Activated CD8-positive, alpha-beta memory T cell treated with anti-CD3 and anti-CD28 coated beads, Interleukin-2, amount 10 ng/mL, durations not matched to agents 7 days and 5 days (primary cell): Measurements from ENCODE around the gene BORCS6. TPM values are rescaled to one million over a fixed set of nuclear protein-coding genes. Genes with fewer than 3 reads are reported as not detected.
"Not testable (repeated sequence)": the region's sequence is repeated elsewhere in the genome, so short reads cannot be mapped to it uniquely, and the experiment has no call there.

Experiments used
- ATAC-seq: fragments of 150-1000 bp; cut with Tn5 transposase; one replicate; pipeline ENCODE4 v1.10.0; 2021; ENCODE audit warnings: moderate library complexity
- CTCF ChIA-PET: fragments of 350-600 bp; sonication (Branson Sonifier 250); formaldehyde crosslinking; loops from one replicate; lab custom pipeline; 2021; ENCODE audit warnings: antibody characterized with exemption; lab: Charles Lee
- DNase-seq: peaks from one replicate; pipeline ENCODE4 v3.0.0-alpha.2; 2020
- H3K27ac Mint-ChIP-seq: one replicate; pipeline ENCODE4 v1.8.0; 2021; ENCODE audit warnings: mild to moderate bottlenecking, mixed read lengths
- H3K27me3 Mint-ChIP-seq: one replicate; pipeline ENCODE4 v1.8.0; 2021; ENCODE audit warnings: mixed read lengths
- H3K36me3 Mint-ChIP-seq: one replicate; pipeline ENCODE4 v1.8.0; 2021; ENCODE audit warnings: mild to moderate bottlenecking, mixed read lengths
- H3K4me1 Mint-ChIP-seq: one replicate; pipeline ENCODE4 v1.8.0; 2021; ENCODE audit warnings: mixed read lengths
- H3K4me3 Mint-ChIP-seq: one replicate; pipeline ENCODE4 v1.8.0; 2021; ENCODE audit warnings: mild to moderate bottlenecking, moderate library complexity, mixed read lengths
- H3K9me3 Mint-ChIP-seq: one replicate; pipeline ENCODE4 v1.8.0; 2022; ENCODE audit warnings: low read depth, mixed read lengths
- total RNA-seq, 2 experiments: library from RNA; stranded (reverse); gene quantifications; one replicate each; pipeline ENCODE4 v1.2.3, GENCODE V29; 2021

The BORCS6 gene
- total RNA-seq, 2 experiments from 2014 or later, result 14.9 to 16.8 TPM

DNA sequence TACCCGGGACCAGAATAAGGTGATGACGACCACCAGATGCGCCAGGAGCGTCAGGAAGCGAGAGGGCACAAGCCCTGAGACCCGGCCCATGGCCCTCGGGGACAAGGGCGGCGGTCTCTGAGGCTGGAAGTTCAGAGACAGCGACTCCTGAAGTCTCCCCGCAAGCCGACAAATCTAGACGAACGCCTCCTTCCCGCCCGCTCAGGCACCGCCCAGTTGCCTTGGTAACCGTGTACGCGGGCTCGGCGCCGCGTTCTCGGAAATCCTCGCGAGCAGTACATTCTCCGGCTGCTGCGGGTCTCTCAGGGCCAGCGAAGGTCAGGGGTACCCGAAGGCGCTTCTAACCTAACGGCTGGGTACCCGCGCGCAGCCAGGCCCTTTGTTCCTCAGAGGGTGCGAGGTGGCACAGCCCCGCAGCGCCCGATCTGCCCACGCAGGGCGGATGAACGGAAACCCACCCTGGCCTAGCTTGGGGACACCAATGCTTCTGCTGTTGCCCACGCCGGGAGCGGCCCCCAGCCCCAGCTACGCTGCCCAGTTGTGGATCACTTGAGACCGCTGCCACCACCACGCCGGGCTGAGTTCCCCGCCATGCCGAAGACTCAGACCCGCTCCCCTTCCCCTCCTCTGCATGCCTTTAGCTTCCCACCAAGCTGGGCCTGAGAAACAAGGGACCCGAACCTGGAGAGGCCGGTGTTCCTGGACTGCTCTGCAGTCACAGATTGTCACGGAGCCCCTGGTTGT, 13.6 kb downstream of the BORCS6 start, which contains the start of gene TMEM107:
Gene TMEM107 (minus strand): TSS at position 184 of the 744 bp plus-strand sequence. CDS start 94 bp downstream, at position 90.
- Mint-ChIP-seq H3K4me3 (peak within 1 kb of the TSS; percentile 84), H3K27me3 (no peaks in the 10 kb centered on the region), H3K9me3 (no peaks in the 10 kb centered on the region), H3K27ac (peak within 1 kb of the TSS; percentile 87), H3K4me1 (peaks cover 43% of the 10 kb centered on the region), H3K36me3 (no peaks in the 10 kb centered on the region)
- CTCF ChIA-PET, result interaction anchor here (0.6 to 3.1 kb wide), 7 partner anchors 9 to 660 kb away, joined by 3 to 15 read pairs (median 4); partner anchors contain the start of gene BORCS6
- ATAC-seq (peak; percentile 63), DNase-seq (peak; percentile 93)

DNA sequence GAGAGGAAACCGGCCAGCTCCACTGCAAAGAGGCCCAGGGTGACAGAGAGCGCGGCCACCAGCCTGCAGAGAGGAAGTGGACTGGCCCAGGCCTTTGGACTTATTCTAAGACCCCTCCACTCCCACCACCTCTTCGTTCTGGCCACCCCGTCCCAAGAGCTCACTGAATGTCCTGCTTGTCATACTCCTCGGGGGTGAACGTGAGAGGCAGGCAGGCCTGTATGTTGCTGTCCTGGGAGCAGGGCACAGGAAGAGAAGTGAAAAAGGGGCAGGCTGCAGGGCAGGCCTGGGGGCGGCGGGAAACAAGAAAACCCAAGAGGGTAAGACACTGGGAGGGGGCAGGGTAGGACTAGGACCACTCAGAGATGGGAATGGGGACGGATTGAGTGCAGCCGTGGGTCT, 14.2 kb downstream of the BORCS6 start:
- CTCF ChIA-PET, result interaction anchor here (0.6 to 3.1 kb wide), 6 partner anchors 8 to 57 kb away, joined by 3 to 15 read pairs (median 4); no protein-coding TSS in a partner anchor
- no peaks in the 10 kb centered on the region for H3K36me3 Mint-ChIP-seq
- ATAC-seq (peak; percentile 1), DNase-seq (no peak)
- peak overlapping the region; percentile 84 for H3K4me3 Mint-ChIP-seq
- H3K27ac Mint-ChIP-seq, result peak overlapping the region; percentile 87
- no peaks in the 10 kb centered on the region for H3K9me3 Mint-ChIP-seq
- no peaks in the 10 kb centered on the region for H3K27me3 Mint-ChIP-seq
- H3K4me1 Mint-ChIP-seq, result peaks cover 41% of the 10 kb centered on the region

- H3K4me3 Mint-ChIP-seq, result peak overlapping the region; percentile 77
- CTCF ChIA-PET, result interaction anchor here (0.5 to 3.1 kb wide), 21 partner anchors 10 to 126 kb away, joined by 3 to 17 read pairs (median 4); partner anchors contain the start of genes ALOXE3, AURKB, PER1 and VAMP2
- no peak for DNase-seq
- no peaks in the 10 kb centered on the region for H3K9me3 Mint-ChIP-seq
- H3K27ac Mint-ChIP-seq, result peak overlapping the region; percentile 99
- H3K36me3 Mint-ChIP-seq, result no peaks in the 10 kb centered on the region
- H3K4me1 Mint-ChIP-seq, result peaks cover 41% of the 10 kb centered on the region
- H3K27me3 Mint-ChIP-seq, result no peaks in the 10 kb centered on the region
- ATAC-seq, result no peak
Measured at GRCh38 chr17:8173871-8174322, 16.1 kb downstream of the BORCS6 start.

GRCh38 chr17:8173056-8173870, 16.7 kb downstream of the BORCS6 start:
- ATAC-seq (peak; percentile 75), DNase-seq (peak; percentile 91)
- H3K9me3 Mint-ChIP-seq, result no peaks in the 10 kb centered on the region
- no peaks in the 10 kb centered on the region for H3K36me3 Mint-ChIP-seq
- CTCF ChIA-PET, result interaction anchor here (0.5 to 1.3 kb wide), 22 partner anchors 10 to 127 kb away, joined by 3 to 17 read pairs (median 4); partner anchors contain the start of genes ALOXE3, AURKB, PER1 and PFAS
- H3K4me3 Mint-ChIP-seq, result peak overlapping the region; percentile 77
- H3K27ac Mint-ChIP-seq, result peak overlapping the region; percentile 99
- H3K27me3 Mint-ChIP-seq, result no peaks in the 10 kb centered on the region
- H3K4me1 Mint-ChIP-seq, result peaks cover 41% of the 10 kb centered on the region

DNA sequence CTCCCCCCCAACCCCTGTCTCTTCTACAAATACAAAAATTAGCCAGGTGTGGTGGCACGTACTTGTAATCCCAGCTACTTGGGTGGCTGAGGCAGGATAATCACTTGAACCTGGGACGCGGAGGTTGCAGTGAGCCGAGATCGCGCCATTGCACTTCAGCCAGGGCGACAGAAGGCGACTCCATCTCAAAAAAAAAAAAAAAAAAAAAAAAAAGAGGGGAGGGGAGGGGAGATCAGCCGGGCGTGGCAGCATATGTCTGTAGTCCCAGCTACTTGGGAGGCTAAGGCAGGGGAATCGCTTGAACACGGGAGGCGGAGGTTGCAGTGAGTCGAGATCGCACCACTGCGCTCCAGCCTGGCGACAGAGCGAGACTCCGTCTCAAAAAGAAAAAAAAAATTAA, 19.8 kb downstream of the BORCS6 start:
- H3K4me3 Mint-ChIP-seq, H3K36me3 Mint-ChIP-seq, CTCF ChIA-PET, DNase-seq, H3K27me3 Mint-ChIP-seq, H3K9me3 Mint-ChIP-seq, H3K27ac Mint-ChIP-seq, ATAC-seq: not testable (repeated sequence)
- H3K4me1 Mint-ChIP-seq, result peaks cover 27% of the 10 kb centered on the region

DNA sequence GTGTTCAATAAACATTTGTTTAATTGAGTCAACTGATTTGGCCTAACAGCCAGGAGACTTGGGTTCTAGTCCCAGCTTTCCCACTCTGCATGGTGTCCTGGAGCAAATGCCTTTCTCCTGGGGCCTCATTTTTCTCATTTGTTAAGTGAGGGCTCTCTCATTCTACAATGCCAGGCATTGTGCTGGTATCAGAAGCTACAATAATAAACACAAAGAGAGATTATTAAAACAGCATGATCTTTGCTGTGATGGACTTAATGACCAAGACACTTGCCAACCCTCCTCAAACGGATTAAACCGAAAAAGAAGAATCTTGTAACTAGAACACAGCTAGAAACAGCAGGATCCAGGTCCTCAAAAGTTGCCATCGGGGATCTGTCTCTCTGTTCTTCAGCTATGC, 22.5 kb downstream of the BORCS6 start:
- Mint-ChIP-seq H3K27ac (no peak overlapping the region), H3K9me3 (no peaks in the 10 kb centered on the region), H3K36me3 (no peaks in the 10 kb centered on the region), H3K4me3 (no peak overlapping the region), H3K4me1 (peaks cover 26% of the 10 kb centered on the region), H3K27me3 (no peaks in the 10 kb centered on the region)
- no peak for ATAC-seq
- DNase-seq, result no peak
- CTCF ChIA-PET, result interaction anchor here (0.8 to 1.6 kb wide), 4 partner anchors 9 to 11 kb away, joined by 3 to 5 read pairs (median 4); partner anchors contain the start of gene TMEM107

- Mint-ChIP-seq H3K9me3 (no peaks in the 10 kb centered on the region), H3K27me3 (no peaks in the 10 kb centered on the region), H3K27ac (no peak overlapping the region), H3K36me3 (peaks cover 2% of the 10 kb centered on the region), H3K4me3 (no peak overlapping the region), H3K4me1 (peaks cover 26% of the 10 kb centered on the region)
- CTCF ChIA-PET, result interaction anchor here (1.0 to 1.6 kb wide), 2 partner anchors 8 to 10 kb away, joined by 3 to 5 read pairs; no protein-coding TSS in a partner anchor
- DNase-seq (no peak), ATAC-seq (no peak)
Measured at GRCh38 chr17:8166731-8167130, 23.2 kb downstream of the BORCS6 start.

- DNase-seq (peak; percentile 63), ATAC-seq (peak; percentile 13)
- H3K27me3 Mint-ChIP-seq, result no peaks in the 10 kb centered on the region
- CTCF ChIA-PET, result interaction anchor here (0.7 to 3.0 kb wide), 9 partner anchors 9 to 73 kb away, joined by 3 to 17 read pairs (median 4); partner anchors contain the start of gene PER1
- H3K4me3 Mint-ChIP-seq, result peak overlapping the region; percentile 79
- peaks cover 19% of the 10 kb centered on the region for H3K36me3 Mint-ChIP-seq
- peaks cover 43% of the 10 kb centered on the region for H3K4me1 Mint-ChIP-seq
- peak overlapping the region; percentile 99 for H3K27ac Mint-ChIP-seq
- H3K9me3 Mint-ChIP-seq, result no peaks in the 10 kb centered on the region
Measured at GRCh38 chr17:8164815-8165131, 25.2 kb downstream of the BORCS6 start.

DNA sequence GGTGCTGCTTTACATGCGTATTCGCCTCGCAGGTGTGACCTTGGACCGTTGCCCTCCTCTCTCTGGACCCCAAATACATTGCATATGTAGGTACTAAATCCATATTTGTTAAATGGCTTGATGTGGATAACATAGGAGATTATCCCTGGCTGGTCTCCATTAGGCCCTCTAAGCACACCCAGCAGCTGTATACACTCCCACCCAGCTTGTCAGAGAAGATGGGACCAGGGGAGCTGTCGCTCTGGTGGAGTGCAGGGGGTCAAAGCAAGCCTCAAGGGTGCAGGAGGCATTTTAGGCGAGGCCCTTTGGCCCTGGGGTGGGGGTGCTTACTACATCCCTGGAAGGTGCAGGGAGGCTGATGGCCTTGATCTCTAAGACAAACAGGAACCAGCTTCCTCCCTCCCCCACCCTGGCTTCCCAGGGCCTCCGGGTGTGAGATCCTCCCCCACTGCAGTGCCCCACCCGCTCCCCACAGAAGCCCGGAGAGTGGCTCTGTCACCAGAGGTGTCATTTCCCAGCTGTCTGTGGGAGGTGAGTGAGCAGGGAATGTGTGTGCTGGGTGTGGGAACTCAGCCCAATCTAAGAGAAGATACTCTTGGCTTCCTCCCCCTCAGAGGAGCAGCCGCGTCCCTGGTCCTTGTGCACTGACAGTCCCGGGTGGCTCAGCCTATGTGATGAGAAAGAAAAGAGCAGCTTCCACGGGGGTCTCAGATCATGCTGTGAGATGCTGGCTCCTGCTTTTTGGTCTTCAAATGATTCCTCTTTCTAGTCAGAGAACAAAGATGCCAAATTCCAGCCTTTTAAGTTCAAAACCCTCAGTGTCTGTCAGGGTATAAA, 25.8 kb downstream of the BORCS6 start:
- DNase-seq (peak; percentile 91), ATAC-seq (peak; percentile 59)
- Mint-ChIP-seq H3K27me3 (no peaks in the 10 kb centered on the region), H3K9me3 (no peaks in the 10 kb centered on the region), H3K36me3 (peaks cover 19% of the 10 kb centered on the region), H3K4me3 (peak overlapping the region; percentile 79), H3K4me1 (peaks cover 49% of the 10 kb centered on the region), H3K27ac (peak overlapping the region; percentile 99)
- CTCF ChIA-PET, result interaction anchor here (0.7 to 3.0 kb wide), 12 partner anchors 9 to 104 kb away, joined by 3 to 17 read pairs (median 3); partner anchors contain the start of gene PER1

DNA sequence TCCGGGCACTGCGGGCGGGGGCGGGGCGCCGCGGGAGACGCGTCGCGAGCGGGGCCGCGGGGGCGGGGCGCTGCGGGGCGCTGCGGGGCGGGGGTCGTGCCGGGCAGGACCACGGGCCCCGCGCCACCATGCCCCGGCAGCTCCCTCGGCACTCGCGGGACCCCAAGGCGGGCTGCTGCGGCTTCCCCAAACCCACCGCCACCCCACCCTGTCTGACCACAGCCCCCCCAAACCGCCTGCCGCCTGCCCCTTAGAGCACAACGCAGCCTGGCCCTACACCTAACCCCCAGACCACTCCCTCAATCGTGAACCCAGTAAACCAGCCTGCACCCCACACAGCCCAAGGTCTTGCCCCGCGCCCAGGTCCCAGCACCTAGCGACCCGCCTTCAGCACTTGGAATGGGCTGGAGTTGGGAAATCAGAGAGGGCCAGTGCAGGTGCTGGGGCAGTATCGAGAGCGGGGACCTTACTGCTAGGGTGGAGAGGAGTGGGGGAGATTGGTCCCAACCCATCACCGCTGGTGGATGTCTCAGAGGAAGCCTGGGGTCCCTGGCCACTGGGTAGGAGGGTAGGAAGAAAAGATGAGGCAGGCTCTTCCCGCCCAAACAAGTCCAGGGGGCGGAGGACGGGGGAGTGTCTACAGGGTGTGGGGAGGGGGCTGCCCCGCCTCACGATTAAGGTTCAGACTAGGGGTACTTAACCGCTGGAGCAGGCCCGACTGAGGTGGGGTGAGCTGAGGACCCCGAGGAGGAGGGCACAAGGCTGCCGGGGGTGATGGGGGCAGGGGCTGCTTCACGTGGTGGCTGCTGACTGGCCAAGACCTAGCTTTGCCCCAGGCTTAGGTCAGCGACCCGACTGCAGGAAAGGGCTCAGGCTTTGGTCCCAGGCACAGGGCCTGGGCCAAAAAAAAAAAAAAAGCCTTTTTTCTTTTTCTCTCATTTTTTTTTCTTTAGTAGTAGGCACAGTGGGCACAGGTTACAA, 26.7 kb downstream of the BORCS6 start:
- no peaks in the 10 kb centered on the region for H3K27me3 Mint-ChIP-seq
- H3K4me3 Mint-ChIP-seq, result peak overlapping the region; percentile 85
- DNase-seq (peak; percentile 58), ATAC-seq (peak; percentile 18)
- peaks cover 19% of the 10 kb centered on the region for H3K36me3 Mint-ChIP-seq
- peak overlapping the region; percentile 99 for H3K27ac Mint-ChIP-seq
- CTCF ChIA-PET, result interaction anchor here (0.5 to 7.9 kb wide), 11 partner anchors 10 to 103 kb away, joined by 3 to 92 read pairs (median 4); partner anchors contain the start of gene PER1
- peaks cover 56% of the 10 kb centered on the region for H3K4me1 Mint-ChIP-seq
- no peaks in the 10 kb centered on the region for H3K9me3 Mint-ChIP-seq

DNA sequence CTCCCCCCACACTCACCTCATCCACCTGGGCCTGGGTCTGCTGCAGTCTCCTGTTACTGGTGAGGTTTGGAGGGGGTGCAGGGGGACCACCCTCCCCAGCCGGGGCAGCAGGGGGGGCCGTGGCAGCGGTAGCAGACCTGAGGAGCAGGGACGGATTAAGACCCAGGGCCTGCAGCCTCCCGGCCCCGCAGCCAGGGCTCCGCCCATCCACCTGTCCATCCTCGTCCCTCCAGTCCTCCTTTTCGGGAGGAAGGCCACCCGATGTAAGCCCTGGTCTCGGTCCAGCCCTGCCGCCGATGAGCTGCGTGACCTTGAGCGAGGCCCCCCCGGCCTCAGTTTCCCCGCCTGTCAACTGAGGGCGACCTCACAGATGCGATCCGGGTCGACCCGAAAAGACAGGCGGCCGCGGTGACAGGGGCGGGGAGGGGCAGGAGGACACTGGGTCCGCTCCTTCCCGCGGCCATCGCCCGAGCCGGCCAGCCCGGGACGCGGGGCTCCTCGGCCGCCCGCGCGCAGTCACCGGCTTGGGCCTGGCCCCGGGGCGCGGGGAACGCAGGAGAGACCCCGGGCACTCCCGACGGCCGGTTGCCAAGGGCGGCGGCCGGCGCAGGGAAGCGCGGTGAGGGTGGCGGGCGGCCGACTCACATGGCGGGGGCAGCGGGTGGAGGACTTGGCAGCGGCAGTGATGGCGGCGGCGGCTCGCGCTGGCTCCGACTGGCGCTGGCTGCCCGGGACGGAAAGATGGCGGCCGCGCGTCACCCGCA, 27.6 kb downstream of the BORCS6 start, which contains the start of gene VAMP2:
Gene VAMP2 (minus strand): TSS at position 716 of the 764 bp plus-strand sequence. CDS start 69 bp downstream, at position 647.
- DNase-seq, result peak; percentile 90
- Mint-ChIP-seq H3K9me3 (no peaks in the 10 kb centered on the region), H3K27me3 (no peaks in the 10 kb centered on the region), H3K4me1 (peaks cover 57% of the 10 kb centered on the region), H3K27ac (peak within 1 kb of the TSS; percentile 99), H3K36me3 (peaks cover 19% of the 10 kb centered on the region), H3K4me3 (peak within 1 kb of the TSS; percentile 85)
- CTCF ChIA-PET, result interaction anchor here (0.5 to 7.9 kb wide), 5 partner anchors 10 to 48 kb away, joined by 4 to 92 read pairs (median 5); partner anchors contain the start of genes AURKB and PER1
- ATAC-seq, result peak; percentile 61
